Measurements from ENCODE around the gene YIPF1. TPM values are rescaled to one million over a fixed set of nuclear protein-coding genes. Genes with fewer than 3 reads are reported as not detected.

Gene YIPF1
- polyA plus RNA-seq, 3 donors = 24.4 to 51.9 (median 42.1) TPM

- H3K27me3 ChIP-seq (ENCODE audit: control insufficient read depth in 2 of 2, insufficient read depth in 2 of 2, low read length in 2 of 2) = no peaks in the 10 kb centered on the region
- WGBS (ENCODE audit: insufficient coverage) = no CpG with 5 or more reads among the region's 2 CpGs
- no peaks in the 10 kb centered on the region for H3K4me1 Mint-ChIP-seq
- H3K9ac ChIP-seq (ENCODE audit: insufficient read depth, low read length, poor library complexity, severe bottlenecking) = no peak overlapping the region
- no peak overlapping the region for H2AFZ ChIP-seq (ENCODE audit: insufficient read depth, low read depth, low read length, poor library complexity, severe bottlenecking)
- H3K27ac ChIP-seq (ENCODE audit: low read depth in 1 of 2, low read length in 2 of 2) = no peak overlapping the region
- H3K27ac Mint-ChIP-seq = peak overlapping the region in 1 of 7 donors; percentile 10
- H4K20me1 ChIP-seq (ENCODE audit: insufficient read depth, low read length) = no peaks in the 10 kb centered on the region
- H3K4me1 ChIP-seq (ENCODE audit: control insufficient read depth in 1 of 2, insufficient read depth in 2 of 2, low read length in 2 of 2) = no peaks in the 10 kb centered on the region
- intact Hi-C loops (cut with micrococcal nuclease) = no loop called here
- DNase-seq = no peak
- H3K79me2 ChIP-seq (ENCODE audit: insufficient read depth, low read length) = no peaks in the 10 kb centered on the region
- peaks cover 35 to 71% of the 10 kb centered on the region in 2 donors for H3K36me3 Mint-ChIP-seq
- peaks cover 10% of the 10 kb centered on the region in 2 donors for H3K9me3 ChIP-seq (replicated peaks in 1 of 2; ENCODE audit: control insufficient read depth in 1 of 2, insufficient read depth in 1 of 2, low read length in 2 of 2)
- H3K4me2 ChIP-seq (replicated peaks; ENCODE audit: extremely low read depth, low read length, poor library complexity, severe bottlenecking) = no peak overlapping the region
- H3K9me3 Mint-ChIP-seq = peaks cover 2 to 15% (median 8%) of the 10 kb centered on the region in 7 donors
- H3K36me3 ChIP-seq (replicated peaks in 1 of 2; ENCODE audit: control insufficient read depth in 1 of 2, insufficient read depth in 2 of 2, low read length in 2 of 2) = peaks cover 17 to 58% of the 10 kb centered on the region in 2 donors
- H3K4me3 Mint-ChIP-seq = no peak overlapping the region
- H3K4me3 ChIP-seq (replicated peaks in 1 of 3; ENCODE audit: low read depth in 2 of 3, low read length in 3 of 3) = no peak overlapping the region
- H3K27me3 Mint-ChIP-seq (ENCODE audit: low read depth in 3 of 3) = peaks cover 0 to 1% (median 0%) of the 10 kb centered on the region in 3 donors
- TF ChIP-seq, protein P1, sequence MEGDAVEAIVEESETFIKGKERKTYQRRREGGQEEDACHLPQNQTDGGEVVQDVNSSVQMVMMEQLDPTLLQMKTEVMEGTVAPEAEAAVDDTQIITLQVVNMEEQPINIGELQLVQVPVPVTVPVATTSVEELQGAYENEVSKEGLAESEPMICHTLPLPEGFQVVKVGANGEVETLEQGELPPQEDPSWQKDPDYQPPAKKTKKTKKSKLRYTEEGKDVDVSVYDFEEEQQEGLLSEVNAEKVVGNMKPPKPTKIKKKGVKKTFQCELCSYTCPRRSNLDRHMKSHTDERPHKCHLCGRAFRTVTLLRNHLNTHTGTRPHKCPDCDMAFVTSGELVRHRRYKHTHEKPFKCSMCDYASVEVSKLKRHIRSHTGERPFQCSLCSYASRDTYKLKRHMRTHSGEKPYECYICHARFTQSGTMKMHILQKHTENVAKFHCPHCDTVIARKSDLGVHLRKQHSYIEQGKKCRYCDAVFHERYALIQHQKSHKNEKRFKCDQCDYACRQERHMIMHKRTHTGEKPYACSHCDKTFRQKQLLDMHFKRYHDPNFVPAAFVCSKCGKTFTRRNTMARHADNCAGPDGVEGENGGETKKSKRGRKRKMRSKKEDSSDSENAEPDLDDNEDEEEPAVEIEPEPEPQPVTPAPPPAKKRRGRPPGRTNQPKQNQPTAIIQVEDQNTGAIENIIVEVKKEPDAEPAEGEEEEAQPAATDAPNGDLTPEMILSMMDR (IDR thresholded peaks at IDR 0.05) = no peak
Observed at GRCh38 chr1:53929246-53929960, 39.8 kb upstream of the YIPF1 start.

DNA sequence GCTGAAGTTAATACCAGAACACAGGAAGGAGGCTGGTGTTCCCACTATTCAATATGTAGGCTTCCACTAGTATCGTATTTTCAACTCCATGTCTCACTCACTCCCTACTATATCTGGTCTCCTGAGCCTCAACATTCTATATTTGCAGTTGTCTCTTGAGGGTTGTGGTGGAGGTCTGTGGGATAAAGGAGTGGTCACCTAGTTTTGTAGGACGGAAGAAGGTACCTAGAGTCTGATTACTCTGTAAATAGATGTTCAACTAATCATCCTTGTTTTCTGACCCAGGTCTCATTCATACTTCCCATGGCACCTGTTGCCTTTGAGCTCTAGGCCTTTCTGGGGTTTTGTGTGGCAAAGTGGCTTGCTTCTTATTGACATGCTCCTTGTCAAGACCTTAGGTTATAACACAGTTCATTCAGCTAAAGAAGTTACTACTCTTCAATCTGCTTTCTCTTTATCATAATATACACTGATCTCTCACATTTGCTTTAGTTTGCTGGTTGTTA, 37.8 kb upstream of the YIPF1 start:
- no peak overlapping the region for H2AFZ ChIP-seq (ENCODE audit: insufficient read depth, low read depth, low read length, poor library complexity, severe bottlenecking)
- Mint-ChIP-seq H3K27me3 (ENCODE audit: low read depth in 3 of 3) (peaks cover 0 to 1% (median 0%) of the 10 kb centered on the region in 3 donors), H3K9me3 (peaks cover 0 to 6% (median 4%) of the 10 kb centered on the region in 7 donors), H3K4me3 (no peak overlapping the region), H3K27ac (no peak overlapping the region), H3K4me1 (no peaks in the 10 kb centered on the region), H3K36me3 (peaks cover 45 to 76% of the 10 kb centered on the region in 2 donors)
- H3K36me3 ChIP-seq (replicated peaks in 1 of 2; ENCODE audit: control insufficient read depth in 1 of 2, insufficient read depth in 2 of 2, low read length in 2 of 2) = peaks cover 23 to 61% of the 10 kb centered on the region in 2 donors
- no peak for DNase-seq
- intact Hi-C loops (cut with micrococcal nuclease) = no loop called here
- TF ChIP-seq, protein P1 (IDR thresholded peaks at IDR 0.05) = no peak
- H3K4me3 ChIP-seq (replicated peaks in 1 of 3; ENCODE audit: low read depth in 2 of 3, low read length in 3 of 3) = no peak overlapping the region
- no peak overlapping the region for H3K27ac ChIP-seq (ENCODE audit: low read depth in 1 of 2, low read length in 2 of 2)
- peaks cover 0 to 4% of the 10 kb centered on the region in 2 donors for H3K9me3 ChIP-seq (replicated peaks in 1 of 2; ENCODE audit: control insufficient read depth in 1 of 2, insufficient read depth in 1 of 2, low read length in 2 of 2)
- H3K79me2 ChIP-seq (ENCODE audit: insufficient read depth, low read length) = no peaks in the 10 kb centered on the region
- WGBS (ENCODE audit: insufficient coverage) = no CpG with 5 or more reads among the region's 2 CpGs
- H3K4me2 ChIP-seq (replicated peaks; ENCODE audit: extremely low read depth, low read length, poor library complexity, severe bottlenecking) = no peak overlapping the region
- no peaks in the 10 kb centered on the region for H4K20me1 ChIP-seq (ENCODE audit: insufficient read depth, low read length)
- no peaks in the 10 kb centered on the region for H3K4me1 ChIP-seq (ENCODE audit: control insufficient read depth in 1 of 2, insufficient read depth in 2 of 2, low read length in 2 of 2)
- H3K9ac ChIP-seq (ENCODE audit: insufficient read depth, low read length, poor library complexity, severe bottlenecking) = no peak overlapping the region
- no peaks in the 10 kb centered on the region for H3K27me3 ChIP-seq (ENCODE audit: control insufficient read depth in 2 of 2, insufficient read depth in 2 of 2, low read length in 2 of 2)
